D721Med (cell line): ENCODE results near the gene L1CAM.

ENCODE experiments used
- DNase-seq: peaks from one replicate; pipeline ENCODE4 v3.0.0; 2011; ENCODE audit warnings: low spot score; ENCODE audit not compliant: insufficient read length
- FAIRE-seq: peaks from 2 replicates; lab custom pipeline; 2011; peaks lifted over from hg19 to GRCh38; lab: Jason Lieb, UNC
- CTCF ChIP-seq: IDR thresholded peaks from 2 replicates; pipeline ENCODE4 v1.5.1; 2012; ENCODE audit warnings: mild to moderate bottlenecking, control low read depth; ENCODE audit not compliant: insufficient read depth; ENCODE audit errors: missing control alignments

The L1CAM gene

GRCh38 chrX:153932220-153932915 is 46.4 kb upstream of the L1CAM start:
- FAIRE-seq (no peak), DNase-seq (no peak)
- TF ChIP-seq CTCF: no peak

GRCh38 chrX:153931748-153932147 is 45.8 kb upstream of the L1CAM start:
- DNase-seq (no peak), FAIRE-seq (no peak)
- no peak for TF ChIP-seq CTCF

DNA sequence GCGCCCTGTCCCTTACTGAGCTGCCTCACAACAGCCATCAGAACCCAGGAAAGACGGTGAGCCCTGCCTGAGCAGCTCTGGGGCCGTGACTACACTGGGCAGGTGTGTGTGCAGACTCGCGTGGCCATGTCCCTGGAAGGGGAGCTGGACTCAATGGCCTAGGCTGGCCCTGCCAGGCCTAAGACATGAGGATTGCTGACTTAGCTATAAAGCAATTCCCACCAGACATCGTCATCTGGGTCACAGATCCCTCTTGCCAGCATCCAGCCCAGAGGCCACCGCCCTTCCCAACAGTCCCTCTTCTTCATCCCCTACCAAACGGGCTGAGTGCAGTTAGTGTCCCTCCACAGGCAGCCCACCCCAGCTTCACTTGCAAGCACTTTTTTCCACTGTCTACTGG is 45.2 kb upstream of the L1CAM start:
- DNase-seq (no peak), FAIRE-seq (no peak)
- TF ChIP-seq CTCF: no peak

- DNase-seq (no peak), FAIRE-seq (no peak)
- TF ChIP-seq CTCF: no peak
These were observed 44.3 kb upstream of the L1CAM start for GRCh38 chrX:153930011-153930910.

GRCh38 chrX:153929576-153929975 is 43.6 kb upstream of the L1CAM start:
- no peak for FAIRE-seq
- TF ChIP-seq CTCF: no peak
- DNase-seq: no peak

- FAIRE-seq (no peak), DNase-seq (no peak)
- TF ChIP-seq CTCF: no peak
These were observed 42.9 kb upstream of the L1CAM start for GRCh38 chrX:153928846-153929245.
